Skeletal muscle cell (primary cell): ENCODE data around the gene MTLN.
"Not testable (repeated sequence)": the region's sequence is repeated elsewhere in the genome, so short reads cannot be mapped to it uniquely, and the experiment has no call there.

Experiments
- DNase-seq: peaks from one replicate; pipeline ENCODE4 v3.0.0-alpha.2; 2010; ENCODE audit warnings: low read depth
- H3K4me3 ChIP-seq: 2 replicates; pipeline ENCODE4 v1.5.1; 2011; ENCODE audit warnings: low read depth, mild to moderate bottlenecking, control low read depth, low read length, moderate library complexity

Gene MTLN, protein sequence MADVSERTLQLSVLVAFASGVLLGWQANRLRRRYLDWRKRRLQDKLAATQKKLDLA

DNA sequence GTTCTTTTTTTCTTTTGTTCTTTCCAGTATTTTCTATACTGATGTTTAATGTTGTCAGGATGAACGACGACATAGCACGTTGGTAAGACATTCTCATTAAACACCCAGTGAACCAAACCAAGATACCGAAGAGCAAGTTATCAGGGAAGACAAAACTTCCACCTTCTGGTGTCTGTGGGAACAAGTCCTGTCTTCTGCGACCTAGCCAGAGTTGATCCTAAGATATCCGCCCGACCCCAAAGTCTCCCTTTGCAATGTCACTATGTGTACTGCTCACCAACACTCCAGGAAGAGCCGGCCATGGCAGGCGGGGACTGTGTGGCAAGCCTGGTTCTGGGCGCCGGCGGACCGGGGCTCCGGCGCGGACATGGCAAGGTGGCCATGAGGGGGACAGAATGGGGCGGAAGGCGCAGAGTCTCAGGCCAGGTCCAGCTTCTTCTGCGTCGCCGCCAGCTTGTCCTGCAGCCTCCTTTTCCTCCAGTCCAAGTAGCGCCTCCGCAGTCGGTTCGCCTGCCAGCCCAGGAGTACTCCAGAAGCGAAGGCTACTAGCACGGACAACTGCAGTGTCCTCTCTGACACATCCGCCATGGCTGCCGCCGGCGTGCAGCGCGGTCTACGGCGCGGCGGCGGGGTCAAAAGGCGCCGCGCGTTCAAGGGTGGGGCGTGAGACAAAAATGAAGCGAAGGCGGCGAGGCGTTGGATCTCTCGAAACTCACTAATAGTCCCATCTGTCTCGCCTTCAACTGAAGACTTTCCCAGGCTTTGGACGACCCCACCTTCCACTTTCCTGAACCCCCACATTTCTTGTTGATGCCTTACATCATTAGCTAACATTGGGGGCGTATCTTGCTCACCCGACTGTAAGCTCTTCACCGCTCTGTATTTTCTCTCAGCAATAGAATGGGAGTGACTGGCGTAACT is at the start of gene MTLN:
MTLN (minus strand) TSS at position 610 of the 921 bp plus-strand sequence; CDS start at position 588, 22 bp downstream.
- H3K4me3 ChIP-seq: peak within 1 kb of the TSS; percentile 77
- no peak for DNase-seq

DNA sequence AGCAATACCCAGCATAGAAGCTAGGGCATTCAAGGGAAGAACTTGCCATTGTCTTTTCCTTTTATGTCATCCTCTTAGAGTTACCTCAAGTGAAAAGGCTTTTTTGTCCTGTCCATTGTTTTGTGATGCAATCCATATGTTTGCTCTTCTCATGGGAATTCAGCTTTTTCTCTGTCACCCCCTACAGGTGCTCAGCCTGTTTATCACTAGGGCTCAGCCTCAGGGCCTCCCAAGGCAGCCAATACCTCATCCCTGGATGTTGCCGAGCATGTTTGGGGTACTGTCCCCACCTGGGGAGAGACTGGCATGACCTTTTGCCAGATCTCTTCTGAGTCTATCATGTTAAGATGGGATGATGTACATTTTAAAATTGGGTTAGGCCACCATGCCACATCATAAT is 49.6 kb upstream of the MTLN start:
- DNase-seq, H3K4me3 ChIP-seq: not testable (repeated sequence)

DNA sequence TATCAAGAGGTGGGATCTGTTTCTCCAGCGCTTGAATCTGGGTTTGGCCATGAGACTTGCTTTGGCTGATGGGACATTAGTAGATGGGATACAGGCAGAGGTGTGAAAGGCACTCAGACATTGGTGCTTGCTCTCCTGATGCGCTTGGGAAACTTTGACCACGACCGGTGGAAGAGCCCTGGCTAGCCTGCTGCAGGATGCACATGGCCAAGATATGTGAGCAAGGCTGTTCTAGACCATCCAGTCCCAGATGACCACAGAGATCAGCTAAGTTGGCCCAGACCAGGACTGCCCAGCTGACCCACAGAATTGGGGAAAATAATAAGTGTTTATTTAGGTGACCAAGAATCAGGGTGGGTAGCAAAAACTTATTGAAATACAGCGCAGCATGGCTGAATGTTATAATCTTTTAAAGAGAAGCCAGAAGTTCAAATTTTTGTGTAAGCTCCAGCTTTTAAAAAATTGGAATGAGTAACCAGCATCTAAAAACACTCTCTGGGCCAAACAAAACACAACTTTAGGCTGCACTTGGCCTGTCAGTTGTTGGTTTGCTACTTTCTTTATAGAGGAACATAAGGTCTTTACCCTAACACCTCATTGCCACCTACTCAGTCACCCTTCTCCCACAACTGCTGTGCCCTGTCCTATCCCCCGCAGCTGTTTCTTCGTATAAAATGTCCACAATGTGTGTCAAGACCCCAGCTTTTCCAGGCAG is 35.9 kb upstream of the MTLN start:
- not testable (repeated sequence) for DNase-seq, H3K4me3 ChIP-seq

DNA sequence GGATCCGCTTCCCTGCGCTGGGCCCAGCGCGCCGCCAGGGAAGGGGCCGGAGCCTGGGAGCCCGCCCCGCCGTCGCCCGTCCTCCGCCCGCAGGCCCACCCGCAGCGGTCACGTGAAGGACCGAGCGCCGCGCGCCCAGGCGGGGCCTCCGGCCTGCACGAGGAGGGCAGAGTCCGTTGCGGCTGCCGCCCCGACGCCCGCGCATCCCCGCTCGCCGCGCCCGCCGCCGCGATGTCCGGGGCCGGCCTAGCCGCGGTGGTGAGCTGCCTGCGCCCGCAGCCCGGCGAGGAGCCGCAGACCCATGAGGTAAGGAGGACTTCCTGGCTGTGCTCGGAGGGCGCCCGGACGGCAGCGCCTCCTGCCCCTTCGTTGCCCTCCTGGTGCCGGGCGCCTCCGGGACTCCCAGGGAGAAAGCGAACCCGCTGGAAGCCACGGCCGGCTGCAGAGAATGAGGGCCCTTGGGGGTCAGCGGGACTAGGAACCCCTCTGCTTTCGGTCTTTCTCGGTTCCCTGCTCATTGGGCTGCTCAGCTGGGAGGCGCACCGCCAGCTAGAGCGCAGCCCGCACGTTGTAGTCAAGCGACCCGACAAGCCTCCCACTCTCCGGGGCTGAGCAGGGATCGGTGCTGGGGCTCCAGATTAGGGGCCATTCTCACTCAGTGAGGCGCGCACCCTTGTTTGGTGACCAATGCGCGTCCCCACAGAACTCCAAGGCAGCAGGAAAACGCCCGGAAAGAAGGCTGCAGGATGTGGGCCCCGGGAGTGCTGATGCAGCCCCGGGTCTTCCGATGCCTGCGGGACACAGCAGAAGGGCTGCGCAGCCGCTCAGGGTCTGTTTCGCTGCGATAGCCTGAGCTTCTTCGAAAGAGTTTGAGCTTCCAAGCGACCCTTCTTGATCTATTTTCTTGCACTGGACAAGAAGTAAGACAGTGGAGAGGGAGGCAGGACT is 33.4 kb upstream of the MTLN start:
- not testable (repeated sequence) for H3K4me3 ChIP-seq, DNase-seq

DNA sequence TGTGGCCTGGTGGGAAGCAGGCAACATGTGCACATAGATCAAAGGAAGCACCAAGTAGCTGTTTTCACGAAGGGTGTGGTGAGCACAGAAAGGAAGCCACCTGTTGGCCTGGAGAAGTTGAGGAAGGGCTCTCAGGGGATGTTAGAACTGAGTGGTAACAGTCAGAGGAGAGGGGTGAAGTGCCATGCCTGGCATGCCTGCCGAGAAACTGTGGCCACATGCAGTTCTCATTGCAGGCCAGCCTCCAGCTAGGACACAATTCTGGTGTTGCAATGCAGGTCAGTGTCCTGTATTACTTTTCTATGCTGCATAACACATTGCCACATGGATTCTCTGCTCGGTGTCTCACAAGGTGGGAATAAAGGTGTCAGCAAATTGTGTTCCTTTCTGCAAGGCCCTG is 30.9 kb upstream of the MTLN start:
- not testable (repeated sequence) for H3K4me3 ChIP-seq, DNase-seq

DNA sequence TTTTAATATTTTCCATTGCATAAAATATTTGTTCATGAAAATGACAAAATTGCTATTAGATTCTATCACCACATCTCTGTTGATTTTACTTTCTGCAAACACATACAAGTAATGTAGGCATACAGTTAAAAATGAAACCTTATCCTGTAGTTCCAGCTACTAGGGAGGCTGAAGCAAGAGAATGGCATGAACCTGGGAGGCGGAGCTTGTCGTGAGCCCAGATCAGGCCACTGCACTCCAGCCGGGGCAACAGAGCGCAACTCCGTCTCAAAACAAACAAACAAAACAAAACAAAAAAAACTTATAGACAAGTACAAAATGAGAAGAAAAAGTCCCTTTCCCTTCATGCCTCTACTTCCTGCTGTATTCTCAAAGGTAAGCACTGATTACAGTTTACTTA is 22.2 kb upstream of the MTLN start:
- H3K4me3 ChIP-seq, DNase-seq: not testable (repeated sequence)

DNA sequence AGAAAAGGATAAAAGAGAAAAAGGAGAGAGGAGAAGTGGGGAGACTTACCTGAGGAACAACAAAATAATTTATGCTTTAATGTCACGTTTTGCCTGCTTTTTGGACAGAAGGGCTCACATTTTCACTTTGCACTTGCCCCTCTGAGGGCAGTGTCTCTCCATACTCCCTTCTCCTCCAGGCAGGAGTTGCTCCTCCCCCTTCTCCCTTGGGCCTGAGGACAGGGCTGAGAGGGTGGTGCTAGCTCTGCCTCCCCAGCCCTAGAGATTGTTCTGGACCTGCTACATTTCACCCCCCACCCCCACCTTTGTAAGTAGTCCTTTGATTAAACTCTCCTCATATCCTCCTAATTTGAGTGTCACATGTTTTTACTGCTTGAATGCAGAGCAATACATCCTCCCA is 17.5 kb upstream of the MTLN start:
- not testable (repeated sequence) for H3K4me3 ChIP-seq, DNase-seq

DNA sequence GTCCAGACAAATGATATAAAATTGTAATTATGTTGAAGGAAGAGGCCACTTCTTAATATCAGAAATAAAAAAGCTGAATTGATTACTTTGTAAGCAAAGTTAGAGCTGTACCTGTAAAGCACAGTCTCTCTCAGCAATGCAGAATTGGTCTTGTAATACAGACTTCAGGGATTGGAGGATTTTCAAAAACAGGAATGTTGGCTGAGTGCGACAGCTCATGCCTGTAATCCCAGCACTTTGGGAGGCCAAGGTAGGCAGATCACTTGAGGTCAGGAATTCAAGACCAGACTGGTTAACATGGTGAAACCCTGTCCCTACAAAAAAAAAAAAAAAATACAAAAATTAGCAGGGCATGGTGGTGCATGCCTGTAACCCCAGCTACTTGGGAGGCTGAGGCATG is 10.3 kb upstream of the MTLN start:
- not testable (repeated sequence) for DNase-seq, H3K4me3 ChIP-seq

DNA sequence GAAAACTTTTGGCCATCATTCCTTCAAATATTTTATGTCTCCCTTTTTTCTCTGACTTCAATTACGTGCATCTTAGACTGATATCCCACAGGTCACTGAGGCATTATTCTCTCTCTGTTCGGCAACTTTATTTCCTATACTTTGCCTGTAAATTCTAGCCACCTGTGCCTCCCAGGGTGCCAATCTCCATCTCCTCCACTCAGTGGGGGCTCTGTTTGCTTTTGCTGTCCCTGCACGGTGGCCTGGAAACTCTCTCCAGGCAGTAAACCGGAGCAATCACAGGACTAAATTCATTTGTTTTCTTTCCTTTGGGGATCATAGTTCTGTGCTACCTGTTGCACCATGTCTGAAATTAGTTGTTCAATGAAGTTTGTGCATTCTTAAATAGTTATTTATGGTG is 9.6 kb upstream of the MTLN start:
- H3K4me3 ChIP-seq: no peak overlapping the region
- no peak for DNase-seq

DNA sequence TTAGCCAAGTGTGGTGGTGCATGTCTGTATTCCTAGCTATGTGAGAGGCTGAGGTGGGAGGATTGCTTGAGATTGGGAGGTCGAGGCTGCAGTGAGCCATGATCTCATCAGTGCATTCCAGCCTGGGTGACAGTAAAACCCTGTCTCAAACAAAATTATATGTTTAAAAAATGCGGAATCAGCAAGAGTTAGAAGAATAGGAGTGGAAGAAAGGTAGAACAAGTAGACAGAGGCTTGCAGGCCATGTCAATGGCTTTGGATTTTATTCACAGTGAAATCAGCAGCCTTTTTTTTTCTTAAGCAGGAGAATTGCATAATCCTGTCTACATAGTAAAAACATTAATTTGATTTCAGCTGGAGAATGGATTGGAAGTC is 7.8 kb upstream of the MTLN start:
- no peak for DNase-seq

DNA sequence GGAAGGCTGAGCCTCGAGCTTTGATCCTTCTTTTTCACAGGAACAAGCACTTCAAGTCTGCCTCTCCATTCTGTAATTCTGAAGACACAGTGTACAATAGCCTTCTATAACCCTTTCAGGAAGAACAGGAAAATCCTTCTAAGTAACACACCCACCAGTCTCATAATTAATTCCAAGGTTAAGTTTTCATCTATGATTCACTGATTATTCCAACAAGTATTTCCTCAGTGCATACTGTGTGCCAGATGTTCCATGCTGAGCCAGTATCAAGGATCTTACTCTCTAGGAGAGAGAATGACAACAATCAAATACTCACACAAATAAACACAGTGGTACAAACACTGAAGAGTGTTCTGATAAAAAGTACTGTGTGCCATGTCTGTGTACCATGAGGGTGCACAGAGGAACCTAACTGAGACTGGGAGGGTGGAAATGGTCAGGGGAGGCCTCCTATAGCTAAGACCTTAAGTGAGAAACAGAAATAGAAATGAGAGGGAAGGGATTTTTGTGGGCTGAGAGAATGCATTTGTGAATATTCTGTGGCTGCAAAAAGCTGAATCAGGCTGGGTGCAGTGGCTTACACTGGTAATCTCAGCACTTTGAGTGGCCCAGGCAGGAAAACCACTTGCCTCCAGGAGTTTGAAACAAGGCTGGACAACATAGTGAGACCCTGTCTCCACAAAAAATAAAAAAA is 7.3 kb upstream of the MTLN start:
- no peak overlapping the region for H3K4me3 ChIP-seq
- no peak for DNase-seq

More for the DNA sequence above, 7.8 kb upstream of the MTLN start:
- no peak overlapping the region for H3K4me3 ChIP-seq

DNA sequence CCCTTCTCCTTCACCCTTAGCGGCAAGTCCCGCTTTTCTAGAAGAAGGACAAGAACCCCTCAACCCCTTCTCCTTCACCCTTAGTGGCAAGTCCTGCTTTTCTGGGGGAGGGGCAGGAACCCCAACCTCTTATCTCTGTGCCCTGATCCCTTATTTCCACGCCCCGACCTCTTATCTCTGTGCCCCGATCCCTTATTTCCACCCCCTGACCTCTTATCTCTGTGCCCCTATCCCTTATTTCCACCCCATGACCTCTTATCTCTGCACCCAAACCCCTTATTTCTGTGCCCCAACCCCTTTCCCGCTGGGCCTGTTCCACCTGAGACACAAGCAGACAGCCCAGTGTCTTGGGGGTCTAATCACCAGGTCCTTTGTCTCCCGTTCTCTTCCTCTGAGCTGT is 6.5 kb upstream of the MTLN start:
- not testable (repeated sequence) for DNase-seq, H3K4me3 ChIP-seq

DNA sequence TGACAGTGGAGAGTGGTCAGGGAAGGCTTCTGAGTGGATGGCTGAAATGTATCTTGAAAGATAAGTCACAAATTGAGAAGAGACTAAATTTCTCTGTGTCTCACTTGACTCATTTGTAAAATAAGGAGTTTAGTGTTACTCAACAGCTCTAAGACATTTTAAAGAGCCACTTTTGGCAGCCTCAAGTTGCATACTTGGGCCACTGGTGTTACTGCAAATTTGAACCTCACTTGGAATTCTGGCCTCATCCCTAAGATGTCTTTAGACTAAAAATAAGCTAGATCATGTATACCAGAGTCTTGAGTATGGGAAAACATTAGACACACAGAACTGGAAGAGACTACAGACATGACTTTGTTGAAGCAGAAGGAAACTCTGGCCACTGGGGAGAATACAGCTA is 4.5 kb upstream of the MTLN start:
- H3K4me3 ChIP-seq: no peak overlapping the region
- no peak for DNase-seq

DNA sequence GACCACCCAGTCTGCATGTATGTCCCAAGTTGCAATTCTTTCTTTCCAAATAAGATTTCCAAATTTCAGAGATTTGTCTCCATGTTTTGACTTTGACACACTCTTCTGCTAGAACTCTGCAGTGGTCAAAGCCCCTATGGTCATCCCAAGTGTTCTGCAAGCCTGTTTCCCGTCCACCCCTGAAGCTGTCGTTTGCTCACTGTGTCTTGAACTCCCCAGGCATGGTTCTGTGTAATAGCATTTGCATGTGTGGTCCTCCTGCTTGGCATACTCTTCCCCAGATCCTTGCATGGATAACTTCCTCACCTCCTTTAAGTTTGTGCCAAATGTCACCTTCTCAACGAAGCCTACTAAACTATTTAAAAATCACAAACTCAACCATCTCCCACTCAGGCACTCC is 3.9 kb upstream of the MTLN start:
- no peak for DNase-seq
- H3K4me3 ChIP-seq: no peak overlapping the region

DNA sequence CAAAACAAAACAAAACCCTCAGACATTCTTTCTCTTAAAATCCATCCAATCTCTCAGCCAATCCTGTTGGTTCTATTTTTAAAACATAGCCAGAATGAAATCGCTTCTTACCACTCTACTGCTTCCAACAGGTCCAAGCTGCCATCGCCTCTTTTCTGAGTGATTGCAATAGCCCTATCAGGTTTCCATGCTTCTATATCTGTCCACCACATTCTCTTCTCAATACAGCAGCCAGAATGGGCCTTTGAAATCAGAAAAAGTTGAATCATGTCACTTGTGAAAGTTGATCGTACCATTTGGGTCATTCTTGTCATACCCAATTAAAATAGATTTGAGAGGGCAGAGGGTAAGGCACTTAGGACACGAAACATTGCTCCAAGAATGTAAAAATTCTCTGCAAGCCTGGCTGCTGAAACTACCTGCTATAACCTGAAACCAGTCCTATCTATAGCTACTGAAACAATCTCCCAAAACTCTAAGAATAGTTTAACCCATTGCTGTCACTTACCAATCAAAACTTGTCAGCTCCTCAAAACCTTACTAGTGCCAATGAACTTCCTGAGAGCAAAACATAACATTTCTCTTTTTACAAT is 3.3 kb upstream of the MTLN start:
- DNase-seq: no peak
- no peak overlapping the region for H3K4me3 ChIP-seq

DNA sequence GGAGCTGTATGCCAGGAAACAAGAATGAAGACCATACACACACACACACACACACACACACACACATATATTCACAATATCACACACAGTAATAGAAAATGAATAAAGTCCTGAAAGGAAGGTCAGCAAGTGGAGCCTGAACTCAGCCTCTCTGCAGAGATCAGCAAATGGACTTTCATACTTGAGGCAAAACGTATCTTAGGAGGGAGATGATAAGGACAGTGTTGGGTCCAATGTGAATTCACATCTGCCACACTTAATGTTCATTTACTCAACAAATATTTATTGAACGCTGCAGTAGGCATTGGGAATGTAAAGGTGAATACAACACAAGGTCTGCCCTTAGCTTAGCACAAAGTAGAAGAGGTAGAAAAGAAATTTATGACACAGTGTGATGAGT is 2.7 kb upstream of the MTLN start:
- no peak overlapping the region for H3K4me3 ChIP-seq
- no peak for DNase-seq

DNA sequence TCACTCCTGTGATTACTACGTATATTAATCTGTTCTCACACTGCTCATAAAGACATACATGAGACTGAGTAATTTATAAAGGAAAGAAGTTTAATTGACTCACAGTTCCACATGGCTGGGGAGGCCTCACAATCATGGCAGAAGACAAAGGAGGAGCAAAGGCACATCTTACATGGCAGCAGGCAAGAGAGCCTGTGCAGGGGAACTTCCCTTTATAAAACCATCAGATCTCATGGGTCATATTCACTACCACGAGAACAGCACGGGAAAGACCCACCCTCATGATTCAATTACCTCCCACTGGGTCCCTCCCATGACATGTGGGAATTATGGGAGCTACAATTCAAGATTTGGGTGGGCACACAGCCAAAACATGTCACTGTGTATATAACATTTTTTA is 1.2 kb upstream of the MTLN start:
- not testable (repeated sequence) for DNase-seq, H3K4me3 ChIP-seq

DNA sequence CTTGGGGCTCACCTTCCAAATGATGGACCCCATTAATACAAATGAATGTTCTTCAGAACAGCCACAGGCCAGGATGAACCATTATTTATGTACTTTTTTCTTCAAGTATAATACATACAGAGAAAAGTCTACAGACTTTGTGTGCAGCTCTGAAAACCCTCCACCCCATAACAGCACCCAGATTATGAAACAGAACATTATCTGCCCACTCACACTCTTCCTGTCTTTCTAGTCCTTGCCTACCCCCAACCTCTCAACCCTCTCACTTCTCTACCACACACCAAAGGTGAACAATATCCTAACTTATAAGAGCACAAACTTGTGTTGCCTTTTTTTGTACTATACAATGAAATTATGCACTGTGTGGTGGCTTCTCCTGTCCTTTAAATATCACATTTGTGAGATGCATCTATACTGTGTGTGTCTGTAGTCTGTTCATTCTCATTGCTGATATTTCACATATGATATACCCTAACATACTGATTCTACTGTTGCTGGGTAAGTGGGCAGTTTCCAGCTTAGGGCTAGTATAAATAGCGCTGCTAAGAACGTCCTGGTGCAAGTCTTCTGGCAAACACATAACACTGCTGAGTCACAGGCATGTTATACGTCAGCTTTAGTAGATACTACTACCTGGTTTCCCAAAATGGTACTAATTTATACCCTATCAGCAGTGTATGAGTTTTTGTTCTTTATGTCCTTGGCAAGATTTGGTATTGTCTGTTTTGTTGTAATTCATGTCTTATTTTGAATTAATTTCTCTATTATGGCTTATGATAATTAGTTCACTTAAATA is 6.5 kb downstream of the MTLN start:
- DNase-seq: no peak
- no peak overlapping the region for H3K4me3 ChIP-seq
